ENCODE results near the gene FNTB. TPM values are rescaled to one million over a fixed set of nuclear protein-coding genes. Genes with fewer than 3 reads are reported as not detected.

Gene FNTB
- total RNA-seq, 1 experiment from 2014 or later: 20.7 TPM

DNA sequence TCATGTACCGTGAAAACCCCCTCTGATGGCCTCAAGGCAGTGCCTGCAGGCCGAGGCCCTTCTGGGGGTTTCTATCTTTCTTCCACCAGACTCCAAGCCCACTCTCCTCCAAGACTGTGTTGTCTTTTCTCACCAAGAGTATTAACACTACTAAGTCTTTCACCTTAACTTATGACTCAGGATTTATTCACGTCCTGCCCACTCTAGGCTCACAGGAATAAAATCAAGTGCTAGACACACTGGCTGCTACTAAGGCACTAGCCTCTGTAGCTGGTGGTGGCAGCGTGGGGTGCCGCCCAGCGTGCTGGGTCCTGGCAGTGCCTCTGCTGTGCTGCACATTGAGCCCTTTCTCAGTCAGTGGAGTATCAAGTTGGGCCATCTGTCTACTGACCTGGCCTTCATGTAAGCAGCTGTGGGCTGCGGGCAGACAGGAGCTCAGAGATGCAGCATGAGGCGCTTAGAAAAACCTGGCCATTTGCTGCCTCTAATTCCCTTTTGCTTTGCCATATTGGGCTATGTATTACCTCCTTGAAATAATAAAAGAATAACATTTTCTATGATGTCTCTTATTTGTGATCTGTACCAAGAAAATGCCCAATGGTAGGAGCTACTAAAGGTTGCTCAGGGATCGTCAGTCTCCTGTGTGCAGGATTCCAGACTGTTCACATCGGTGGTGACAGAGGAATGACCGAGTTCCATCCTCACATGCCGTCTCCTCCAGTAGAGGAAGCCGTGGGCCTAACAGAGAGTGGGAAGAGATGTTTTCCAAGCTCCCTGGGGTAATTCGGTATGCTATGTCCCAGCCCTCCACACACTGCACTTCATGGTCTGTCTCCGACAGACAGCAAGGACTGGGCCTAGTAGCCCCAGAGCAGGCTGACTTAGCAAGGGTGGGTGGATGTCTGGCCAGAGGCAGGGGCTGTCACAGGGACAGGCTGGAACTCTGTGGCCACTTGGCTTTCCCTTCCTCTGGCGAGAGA is 75.7 kb downstream of the FNTB start:
- TF ChIP-seq, protein P1, sequence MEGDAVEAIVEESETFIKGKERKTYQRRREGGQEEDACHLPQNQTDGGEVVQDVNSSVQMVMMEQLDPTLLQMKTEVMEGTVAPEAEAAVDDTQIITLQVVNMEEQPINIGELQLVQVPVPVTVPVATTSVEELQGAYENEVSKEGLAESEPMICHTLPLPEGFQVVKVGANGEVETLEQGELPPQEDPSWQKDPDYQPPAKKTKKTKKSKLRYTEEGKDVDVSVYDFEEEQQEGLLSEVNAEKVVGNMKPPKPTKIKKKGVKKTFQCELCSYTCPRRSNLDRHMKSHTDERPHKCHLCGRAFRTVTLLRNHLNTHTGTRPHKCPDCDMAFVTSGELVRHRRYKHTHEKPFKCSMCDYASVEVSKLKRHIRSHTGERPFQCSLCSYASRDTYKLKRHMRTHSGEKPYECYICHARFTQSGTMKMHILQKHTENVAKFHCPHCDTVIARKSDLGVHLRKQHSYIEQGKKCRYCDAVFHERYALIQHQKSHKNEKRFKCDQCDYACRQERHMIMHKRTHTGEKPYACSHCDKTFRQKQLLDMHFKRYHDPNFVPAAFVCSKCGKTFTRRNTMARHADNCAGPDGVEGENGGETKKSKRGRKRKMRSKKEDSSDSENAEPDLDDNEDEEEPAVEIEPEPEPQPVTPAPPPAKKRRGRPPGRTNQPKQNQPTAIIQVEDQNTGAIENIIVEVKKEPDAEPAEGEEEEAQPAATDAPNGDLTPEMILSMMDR (conservative IDR thresholded peaks at IDR 0.05): no peak
- Histone ChIP-seq H3K79me1 (ENCODE audit: insufficient read depth, low read depth, low read length, poor library complexity, severe bottlenecking) (no peaks in the 10 kb centered on the region), H3K56ac (ENCODE audit: insufficient read length, low read depth, low read length) (no peak overlapping the region), H4K20me1 (ENCODE audit: control insufficient read depth, insufficient read depth, insufficient read length) (no peaks in the 10 kb centered on the region), H3K14ac (ENCODE audit: insufficient read depth, low read length) (no peak overlapping the region), H3K23ac (ENCODE audit: insufficient read length, low read depth, low read length) (no peak overlapping the region), H3K18ac (ENCODE audit: insufficient read length, low read depth, low read length) (no peak overlapping the region), H3K9me3 (ENCODE audit: control insufficient read depth, low read depth, low read length) (no peaks in the 10 kb centered on the region), H2BK12ac (ENCODE audit: insufficient read length, low read depth, low read length) (no peak overlapping the region), H2BK15ac (ENCODE audit: low read depth, low read length) (no peak overlapping the region), H2AK5ac (ENCODE audit: insufficient read length, low read length) (no peak overlapping the region), H3K79me2 (ENCODE audit: insufficient read depth, low read length) (no peaks in the 10 kb centered on the region), H3K23me2 (ENCODE audit: insufficient read length, low read depth, low read length, poor library complexity, severe bottlenecking) (no peaks in the 10 kb centered on the region), H3K27me3 (ENCODE audit: insufficient read depth, low read length) (no peaks in the 10 kb centered on the region), H2BK20ac (ENCODE audit: low read depth, low read length, poor library complexity, severe bottlenecking) (no peak overlapping the region), H2AFZ (ENCODE audit: low read length) (no peak overlapping the region), H3K4me2 (ENCODE audit: insufficient read depth, insufficient read length, low read length) (no peak overlapping the region), H3K4ac (ENCODE audit: low read depth, low read length) (no peak overlapping the region), H4K8ac (replicated peaks; ENCODE audit: insufficient read length, low read depth, low read length) (no peak overlapping the region), H3K9ac (ENCODE audit: extremely low read depth, insufficient read length, low read length) (no peak overlapping the region), H4K91ac (ENCODE audit: insufficient read length, low read depth, low read length) (no peak overlapping the region), H4K5ac (ENCODE audit: insufficient read length, low read depth, low read length) (no peak overlapping the region), H2BK120ac (ENCODE audit: low read depth, low read length, poor library complexity, severe bottlenecking) (no peak overlapping the region), H3K27ac (ENCODE audit: insufficient read length, low read depth, low read length) (no peak overlapping the region), H2BK5ac (ENCODE audit: insufficient read length, low read length) (no peak overlapping the region), H3K4me1 (ENCODE audit: insufficient read depth, low read length) (no peaks in the 10 kb centered on the region), H3T11ph (ENCODE audit: low read length) (no peak overlapping the region)
- Mint-ChIP-seq H3K4me3 (no peak overlapping the region), H3K9me3 (no peaks in the 10 kb centered on the region), H3K36me3 (ENCODE audit: insufficient read depth in 1 of 3, low read depth in 3 of 3) (peaks cover 29 to 59% (median 58%) of the 10 kb centered on the region in 3 experiments), H3K4me1 (no peaks in the 10 kb centered on the region), H3K27ac (peak overlapping the region in 2 of 3 experiments; percentile 34 to 54; a peak in 1 of 7 replicates), H3K27me3 (ENCODE audit: low read depth) (no peaks in the 10 kb centered on the region)
- no CpG with 5 or more reads among the region's 16 CpGs for WGBS (ENCODE audit: extremely low coverage, insufficient read length, low lambda C conversion rate)
- DNase-seq: no peak

Measured in H9 (cell line).